ENCODE data around the gene CAV3. TPM values are rescaled to one million over a fixed set of nuclear protein-coding genes. Genes with fewer than 3 reads are reported as not detected.
A peak's percentile ranks its signal among the peaks of the same experiment; 100 is the strongest.

CAV3 gene
- total RNA-seq, 1 experiment from 2014 or later, result not detected

GRCh38 chr3:8765528-8765927 is 31.9 kb downstream of the CAV3 start:
- Histone ChIP-seq H3K4me2 (ENCODE audit: low read length) (peak overlapping the region; percentile 93; the same call in 1 of the 2 replicates), H3K9me3 (ENCODE audit: low read length) (no peaks in the 10 kb centered on the region), H3K27ac (ENCODE audit: low read length) (no peak overlapping the region), H3K4me3 (ENCODE audit: low read length) (no peak overlapping the region), H3K79me2 (ENCODE audit: low read length) (peaks cover 11% of the 10 kb centered on the region), H3F3A (ENCODE audit: low read length, unreplicated experiment) (no peaks in the 10 kb centered on the region), H4K20me1 (ENCODE audit: low read length) (no peaks in the 10 kb centered on the region), H2AFZ (ENCODE audit: low read length) (no peak overlapping the region), H3K36me3 (ENCODE audit: low read depth, low read length) (no peaks in the 10 kb centered on the region), H3K9ac (ENCODE audit: low read length) (no peak overlapping the region), H3K9me2 (replicated peaks; ENCODE audit: low read length) (no peaks in the 10 kb centered on the region), H3K27me3 (ENCODE audit: low read length) (no peaks in the 10 kb centered on the region), H3K4me1 (ENCODE audit: insufficient read depth, low read length) (peaks cover 37% of the 10 kb centered on the region; the same call in 1 of the 2 replicates)
- ATAC-seq (no peak), DNase-seq (no peak)
- CTCF ChIA-PET, result no interaction called here
- intact Hi-C loops (cut with micrococcal nuclease), result no loop called here
- BruUV-seq (replicated peaks), result no TSS peak
- POLR2A ChIA-PET (ENCODE audit: unreplicated experiment), result no interaction called here
- TF ChIP-seq EZH2phosphoT487 (IDR thresholded peaks at IDR 0.05; ENCODE audit: borderline replicate concordance, low read length) (no peak), EZH2 (IDR thresholded peaks at IDR 0.05; ENCODE audit: low read length, unreplicated experiment) (no peak), CTCF (conservative IDR thresholded peaks at IDR 0.05; ENCODE audit: low read depth, low read length) (no peak)

GRCh38 chr3:8766148-8766547 is 32.5 kb downstream of the CAV3 start:
- peak overlapping the region; percentile 93; the same call in 1 of the 2 replicates for H3K4me2 ChIP-seq (ENCODE audit: low read length)
- H3K27me3 ChIP-seq (ENCODE audit: low read length), result no peaks in the 10 kb centered on the region
- no peak overlapping the region for H2AFZ ChIP-seq (ENCODE audit: low read length)
- BruUV-seq (replicated peaks), result no TSS peak
- no peak overlapping the region for H3K27ac ChIP-seq (ENCODE audit: low read length)
- peaks cover 37% of the 10 kb centered on the region; the same call in 1 of the 2 replicates for H3K4me1 ChIP-seq (ENCODE audit: insufficient read depth, low read length)
- H3K79me2 ChIP-seq (ENCODE audit: low read length), result peaks cover 11% of the 10 kb centered on the region
- peak overlapping the region; percentile 82; the same call in 1 of the 2 replicates for H3K4me3 ChIP-seq (ENCODE audit: low read length)
- POLR2A ChIA-PET (ENCODE audit: unreplicated experiment), result interaction anchor here (0.5 kb wide), 1 partner anchor 13 kb away, joined by 3 read pairs; no protein-coding TSS in a partner anchor
- no peaks in the 10 kb centered on the region for H3K9me2 ChIP-seq (replicated peaks; ENCODE audit: low read length)
- CTCF ChIA-PET, result no interaction called here
- H4K20me1 ChIP-seq (ENCODE audit: low read length), result no peaks in the 10 kb centered on the region
- ATAC-seq (no peak), DNase-seq (no peak)
- no peaks in the 10 kb centered on the region for H3K9me3 ChIP-seq (ENCODE audit: low read length)
- no peaks in the 10 kb centered on the region for H3F3A ChIP-seq (ENCODE audit: low read length, unreplicated experiment)
- no peaks in the 10 kb centered on the region for H3K36me3 ChIP-seq (ENCODE audit: low read depth, low read length)
- intact Hi-C loops (cut with micrococcal nuclease), result no loop called here
- TF ChIP-seq EZH2 (IDR thresholded peaks at IDR 0.05; ENCODE audit: low read length, unreplicated experiment) (no peak), EZH2phosphoT487 (IDR thresholded peaks at IDR 0.05; ENCODE audit: borderline replicate concordance, low read length) (no peak), CTCF (conservative IDR thresholded peaks at IDR 0.05; ENCODE audit: low read depth, low read length) (no peak)
- H3K9ac ChIP-seq (ENCODE audit: low read length), result no peak overlapping the region

- Histone ChIP-seq H2AFZ (ENCODE audit: low read length) (peak overlapping the region; percentile 88), H3K4me3 (ENCODE audit: low read length) (peak overlapping the region; percentile 82), H3K9ac (ENCODE audit: low read length) (no peak overlapping the region)
Measured at GRCh38 chr3:8767256-8767666, 33.7 kb downstream of the CAV3 start.

More at GRCh38 chr3:8767256-8767666, 33.7 kb downstream of the CAV3 start:
- Histone ChIP-seq H3K4me1 (ENCODE audit: insufficient read depth, low read length) (peaks cover 37% of the 10 kb centered on the region; the same call in 1 of the 2 replicates), H3K36me3 (ENCODE audit: low read depth, low read length) (no peaks in the 10 kb centered on the region), H4K20me1 (ENCODE audit: low read length) (no peaks in the 10 kb centered on the region), H3F3A (ENCODE audit: low read length, unreplicated experiment) (no peaks in the 10 kb centered on the region), H3K9me3 (ENCODE audit: low read length) (no peaks in the 10 kb centered on the region), H3K27me3 (ENCODE audit: low read length) (no peaks in the 10 kb centered on the region), H3K9me2 (replicated peaks; ENCODE audit: low read length) (no peaks in the 10 kb centered on the region), H3K79me2 (ENCODE audit: low read length) (peaks cover 11% of the 10 kb centered on the region), H3K27ac (ENCODE audit: low read length) (no peak overlapping the region), H3K4me2 (ENCODE audit: low read length) (peak overlapping the region; percentile 93)
- ATAC-seq (no peak), DNase-seq (no peak)
- TF ChIP-seq EZH2phosphoT487 (IDR thresholded peaks at IDR 0.05; ENCODE audit: borderline replicate concordance, low read length) (no peak), EZH2 (IDR thresholded peaks at IDR 0.05; ENCODE audit: low read length, unreplicated experiment) (no peak), CTCF (conservative IDR thresholded peaks at IDR 0.05; ENCODE audit: low read depth, low read length) (no peak)
- ChIA-PET CTCF (no interaction called here), POLR2A (ENCODE audit: unreplicated experiment) (no interaction called here)
- BruUV-seq (replicated peaks), result no TSS peak
- intact Hi-C loops (cut with micrococcal nuclease), result loop anchor here (1.0 kb wide), 1 partner anchor 26 kb away; no protein-coding TSS in a partner anchor
